Thyroid gland (tissue), 4 donors: ENCODE data around the gene KRABD2.

Experiments used
- DNase-seq, 2 donors: peaks; one replicate each; pipeline ENCODE4 v3.0.0-alpha.2; 2019
- H3K27ac ChIP-seq, 3 donors: fragments of 200-600 bp; sonication (generic); 1 replicate in 2 of 3; 2 replicates in 1 of 3; pipeline ENCODE4 v1.5.1; 2016 to 2019; ENCODE audit warnings: mild to moderate bottlenecking in 1 of 3, moderate library complexity in 1 of 3
- H3K27me3 ChIP-seq: fragments of 200-600 bp; sonication (generic); one replicate; pipeline ENCODE4 v1.5.1; 2019
- H3K36me3 ChIP-seq, 2 donors: fragments of 200-600 bp; sonication (generic); one replicate each; pipeline ENCODE4 v1.5.1; 2016 to 2019
- H3K4me1 ChIP-seq, 2 donors: fragments of 200-600 bp; sonication (generic); one replicate each; pipeline ENCODE4 v1.5.1; 2017 to 2019
- H3K4me3 ChIP-seq, 3 donors: fragments of 200-600 bp; sonication (generic); replicated peaks in 1 of 3; 1 replicate in 2 of 3; 2 replicates in 1 of 3; pipeline ENCODE4 v1.5.1; 2016; ENCODE audit warnings: mild to moderate bottlenecking in 1 of 3
- H3K9me3 ChIP-seq: fragments of 200-600 bp; sonication (generic); one replicate; pipeline ENCODE4 v1.5.1; 2017
- POLR2A ChIP-seq, 2 donors: fragments of 450-650 bp; IDR thresholded peaks; one replicate each; pipeline ENCODE4 v1.6.1; 2017; ENCODE audit warnings: antibody characterized with exemption in 2 of 2, mild to moderate bottlenecking in 2 of 2, moderate library complexity in 1 of 2
- WGBS, 2 donors: methylation state at CpG; one replicate each; pipeline ENCODE4 v1.1.5; 2017; 5-methylcytosine and 5-hydroxymethylcytosine counted together
- intact Hi-C: fragments of 100-400 bp; cut with DNase I; formaldehyde crosslinking; loops from one replicate; pipeline ENCODE4 v1.15.1; 2023
- TF ChIP-seq, protein P1 (sequence below), 6 experiments: fragments of 200-600 bp in 3 of 6; fragments of 450-650 bp in 3 of 6; sonication (generic) in 3 of 6; IDR thresholded peaks; one replicate each; pipeline ENCODE4 v1.5.1; 2016 to 2019; ENCODE audit warnings: antibody characterized with exemption in 6 of 6, mild to moderate bottlenecking in 2 of 6, inconsistent platforms in 1 of 6, moderate library complexity in 1 of 6

KRABD2 gene

GRCh38 chr17:8393470-8394231 lies 17.1 kb upstream of the KRABD2 start:
- no peak for TF ChIP-seq POLR2A (IDR thresholded peaks at IDR 0.05)
- Histone ChIP-seq H3K27me3 (no peaks in the 10 kb centered on the region), H3K27ac (no peak overlapping the region), H3K4me1 (no peaks in the 10 kb centered on the region), H3K36me3 (no peaks in the 10 kb centered on the region), H3K4me3 (no peak overlapping the region), H3K9me3 (no peaks in the 10 kb centered on the region)
- no peak for DNase-seq
- WGBS, 2 donors: 52 to 62% methylated on average over 8 of the region's 8 CpGs
- intact Hi-C loops: no loop called here

GRCh38 chr17:8392674-8393469 lies 16.4 kb upstream of the KRABD2 start:
- WGBS, 2 donors: 91 to 94% methylated on average over 24 to 33 of the region's 46 CpGs
- Histone ChIP-seq H3K4me3 (no peak overlapping the region), H3K36me3 (no peaks in the 10 kb centered on the region), H3K4me1 (no peaks in the 10 kb centered on the region), H3K9me3 (no peaks in the 10 kb centered on the region), H3K27me3 (no peaks in the 10 kb centered on the region), H3K27ac (no peak overlapping the region)
- TF ChIP-seq, protein P1, sequence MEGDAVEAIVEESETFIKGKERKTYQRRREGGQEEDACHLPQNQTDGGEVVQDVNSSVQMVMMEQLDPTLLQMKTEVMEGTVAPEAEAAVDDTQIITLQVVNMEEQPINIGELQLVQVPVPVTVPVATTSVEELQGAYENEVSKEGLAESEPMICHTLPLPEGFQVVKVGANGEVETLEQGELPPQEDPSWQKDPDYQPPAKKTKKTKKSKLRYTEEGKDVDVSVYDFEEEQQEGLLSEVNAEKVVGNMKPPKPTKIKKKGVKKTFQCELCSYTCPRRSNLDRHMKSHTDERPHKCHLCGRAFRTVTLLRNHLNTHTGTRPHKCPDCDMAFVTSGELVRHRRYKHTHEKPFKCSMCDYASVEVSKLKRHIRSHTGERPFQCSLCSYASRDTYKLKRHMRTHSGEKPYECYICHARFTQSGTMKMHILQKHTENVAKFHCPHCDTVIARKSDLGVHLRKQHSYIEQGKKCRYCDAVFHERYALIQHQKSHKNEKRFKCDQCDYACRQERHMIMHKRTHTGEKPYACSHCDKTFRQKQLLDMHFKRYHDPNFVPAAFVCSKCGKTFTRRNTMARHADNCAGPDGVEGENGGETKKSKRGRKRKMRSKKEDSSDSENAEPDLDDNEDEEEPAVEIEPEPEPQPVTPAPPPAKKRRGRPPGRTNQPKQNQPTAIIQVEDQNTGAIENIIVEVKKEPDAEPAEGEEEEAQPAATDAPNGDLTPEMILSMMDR (IDR thresholded peaks at IDR 0.05): no peak
- no peak for TF ChIP-seq POLR2A (IDR thresholded peaks at IDR 0.05)
- no peak for DNase-seq
- intact Hi-C loops: no loop called here

DNA sequence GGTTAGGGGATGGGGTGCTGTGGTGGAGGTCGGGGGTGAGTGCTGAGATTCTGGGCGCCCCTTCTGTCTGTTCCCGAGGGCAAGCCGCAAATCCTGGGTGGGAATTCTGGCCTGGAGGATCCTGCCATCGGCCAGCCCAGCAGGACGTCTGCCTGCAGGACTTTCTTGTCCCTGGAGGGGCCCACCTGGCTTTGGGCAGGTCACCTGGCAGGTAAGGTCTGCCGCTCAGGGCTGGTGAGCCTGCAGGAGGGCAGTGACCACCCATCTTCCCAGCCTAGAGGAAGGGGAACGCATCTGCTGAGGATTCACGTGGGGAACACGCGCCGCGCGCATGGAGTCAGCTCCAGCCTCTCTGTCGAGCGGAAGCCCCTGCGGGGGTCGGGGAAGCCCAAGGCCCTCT lies 15.8 kb upstream of the KRABD2 start:
- H3K36me3 ChIP-seq: no peaks in the 10 kb centered on the region
- no peaks in the 10 kb centered on the region for H3K9me3 ChIP-seq
- intact Hi-C loops: no loop called here
- 47 to 68% methylated on average over 3 to 18 of the region's 18 CpGs for WGBS, 2 donors
- DNase-seq: no peak
- no peaks in the 10 kb centered on the region for H3K27me3 ChIP-seq
- no peak overlapping the region for H3K27ac ChIP-seq
- no peaks in the 10 kb centered on the region for H3K4me1 ChIP-seq
- H3K4me3 ChIP-seq: no peak overlapping the region
- TF ChIP-seq, protein P1 (IDR thresholded peaks at IDR 0.05): no peak
- no peak for TF ChIP-seq POLR2A (IDR thresholded peaks at IDR 0.05)

DNA sequence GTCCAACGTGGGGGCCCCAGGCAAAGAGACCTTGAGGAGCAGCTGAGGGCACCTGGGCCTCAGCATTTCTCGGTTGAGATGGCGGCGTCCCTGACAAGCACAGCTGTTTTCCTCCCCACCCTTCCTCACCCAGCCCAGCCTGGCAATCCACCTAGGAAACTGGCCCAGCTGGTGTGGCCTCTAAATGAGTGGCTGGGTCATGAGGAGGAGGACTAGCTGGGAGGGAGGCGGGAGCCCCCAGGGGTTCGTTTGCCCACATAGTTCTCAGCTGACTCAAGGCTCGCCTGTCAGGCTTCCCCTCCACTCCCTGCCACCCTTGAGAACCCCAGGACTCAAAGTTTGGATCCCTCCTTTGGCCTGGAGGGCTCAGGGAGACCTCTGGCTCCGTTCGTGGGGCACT lies 15.2 kb upstream of the KRABD2 start:
- WGBS, 2 donors: 13 to 38% methylated on average over 3 to 9 of the region's 9 CpGs
- Histone ChIP-seq H3K36me3 (no peaks in the 10 kb centered on the region), H3K9me3 (no peaks in the 10 kb centered on the region), H3K4me3 (no peak overlapping the region), H3K4me1 (no peaks in the 10 kb centered on the region), H3K27me3 (no peaks in the 10 kb centered on the region), H3K27ac (no peak overlapping the region)
- intact Hi-C loops: no loop called here
- no peak for DNase-seq
- TF ChIP-seq, protein P1 (IDR thresholded peaks at IDR 0.05): no peak
- TF ChIP-seq POLR2A (IDR thresholded peaks at IDR 0.05): no peak

DNA sequence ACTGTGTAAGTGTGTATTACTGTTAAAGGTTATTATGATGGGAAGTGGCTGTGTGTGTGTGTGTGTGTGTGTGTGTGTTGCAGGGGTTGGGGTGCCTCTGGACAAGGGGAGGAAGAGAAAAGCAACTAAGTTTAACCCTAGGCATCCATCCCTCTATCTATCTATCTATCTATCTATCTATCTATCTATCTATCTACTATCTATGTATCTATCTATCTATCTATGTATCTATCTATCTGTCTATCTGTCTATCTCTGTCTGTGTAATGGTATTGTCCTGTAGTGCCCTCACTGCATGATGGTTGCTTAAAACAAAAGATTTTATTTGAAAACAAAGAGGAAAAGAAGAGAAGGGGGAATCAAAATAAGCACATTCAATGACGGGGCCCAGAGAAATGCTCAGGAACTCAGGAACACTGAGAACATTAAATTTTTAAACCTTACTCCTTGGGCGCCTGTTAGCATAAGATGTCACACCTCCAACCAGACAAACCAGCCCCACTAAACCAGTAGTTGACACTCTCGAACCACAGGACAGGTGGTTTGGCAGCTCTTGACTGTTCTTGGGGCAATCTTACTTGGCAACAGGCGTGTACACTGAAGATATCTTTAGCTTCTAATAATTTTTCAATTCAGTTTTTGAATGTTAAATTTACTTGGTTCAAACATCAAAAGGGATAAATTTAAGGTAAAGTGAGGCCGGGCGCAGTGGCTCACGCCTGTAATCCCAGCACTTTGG lies 11.6 kb upstream of the KRABD2 start:
- Histone ChIP-seq H3K4me1 (peaks cover 4 to 8% of the 10 kb centered on the region in 2 donors), H3K9me3 (no peaks in the 10 kb centered on the region), H3K27me3 (no peaks in the 10 kb centered on the region), H3K4me3 (no peak overlapping the region), H3K36me3 (no peaks in the 10 kb centered on the region), H3K27ac (no peak overlapping the region)
- DNase-seq: no peak
- no peak for TF ChIP-seq POLR2A (IDR thresholded peaks at IDR 0.05)
- TF ChIP-seq, protein P1 (IDR thresholded peaks at IDR 0.05): no peak
- intact Hi-C loops: no loop called here
- WGBS, 2 donors: 91 to 94% methylated on average over 7 of the region's 7 CpGs
